Measurements from ENCODE around the gene MTUS2. TPM values are rescaled to one million over a fixed set of nuclear protein-coding genes. Genes with fewer than 3 reads are reported as not detected.

Gene MTUS2
- total RNA-seq, 1 donor from 2014 or later: not detected

DNA sequence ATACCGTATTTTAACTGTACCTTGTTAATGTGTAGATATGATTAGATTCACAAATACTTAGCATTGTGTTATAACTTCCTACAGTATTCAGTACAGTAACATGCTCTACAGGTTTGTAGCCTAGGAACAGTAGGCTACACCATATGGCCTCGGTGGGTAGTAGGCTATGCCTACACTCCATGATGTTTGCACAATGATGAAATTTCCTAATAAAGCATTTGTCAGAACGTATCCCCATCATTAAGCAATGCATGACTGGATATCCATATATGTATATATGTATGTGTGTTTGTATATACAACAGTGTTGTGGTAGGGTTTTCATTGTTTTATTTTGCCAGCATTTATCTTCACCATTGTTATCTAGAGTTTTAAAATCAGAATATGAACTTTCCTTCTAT lies 655.9 kb downstream of the MTUS2 start:
- DNase-seq (ENCODE audit: low spot score): no peak

DNA sequence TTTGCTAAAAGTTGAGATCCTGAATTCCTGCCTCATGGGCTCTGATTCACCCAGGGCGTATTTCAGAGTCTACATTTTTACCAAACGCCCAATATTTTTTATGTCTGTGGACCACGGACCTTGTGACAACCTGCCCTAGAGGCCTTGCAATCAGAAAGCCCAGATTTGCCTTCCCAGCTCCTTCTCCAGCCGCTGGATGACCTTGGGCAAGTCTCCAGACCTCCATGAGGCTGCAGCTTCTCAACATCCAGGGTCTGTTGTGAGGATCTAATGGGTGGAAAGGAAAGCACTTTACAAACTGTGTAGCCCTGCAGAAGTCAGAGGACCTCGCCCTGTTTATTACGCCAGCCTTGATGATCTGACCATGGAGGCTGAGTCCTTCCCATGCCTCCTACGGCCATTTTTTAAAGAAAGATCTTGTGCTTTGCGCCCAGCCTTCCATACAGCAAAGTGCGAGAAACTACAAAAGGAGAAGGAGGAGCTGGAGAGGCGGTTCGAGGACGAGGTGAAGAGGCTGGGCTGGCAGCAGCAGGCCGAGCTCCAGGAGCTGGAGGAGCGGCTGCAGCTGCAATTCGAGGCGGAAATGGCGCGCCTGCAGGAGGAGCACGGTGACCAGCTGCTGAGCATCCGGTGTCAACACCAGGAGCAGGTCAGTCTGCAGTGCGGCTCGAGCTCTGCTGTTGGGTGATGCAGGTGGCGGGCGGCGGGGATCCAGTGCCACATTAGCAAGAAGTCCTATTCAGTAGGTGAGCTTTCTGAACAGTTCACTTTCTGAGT lies 659.8 kb downstream of the MTUS2 start:
- DNase-seq (ENCODE audit: low spot score): no peak

DNA sequence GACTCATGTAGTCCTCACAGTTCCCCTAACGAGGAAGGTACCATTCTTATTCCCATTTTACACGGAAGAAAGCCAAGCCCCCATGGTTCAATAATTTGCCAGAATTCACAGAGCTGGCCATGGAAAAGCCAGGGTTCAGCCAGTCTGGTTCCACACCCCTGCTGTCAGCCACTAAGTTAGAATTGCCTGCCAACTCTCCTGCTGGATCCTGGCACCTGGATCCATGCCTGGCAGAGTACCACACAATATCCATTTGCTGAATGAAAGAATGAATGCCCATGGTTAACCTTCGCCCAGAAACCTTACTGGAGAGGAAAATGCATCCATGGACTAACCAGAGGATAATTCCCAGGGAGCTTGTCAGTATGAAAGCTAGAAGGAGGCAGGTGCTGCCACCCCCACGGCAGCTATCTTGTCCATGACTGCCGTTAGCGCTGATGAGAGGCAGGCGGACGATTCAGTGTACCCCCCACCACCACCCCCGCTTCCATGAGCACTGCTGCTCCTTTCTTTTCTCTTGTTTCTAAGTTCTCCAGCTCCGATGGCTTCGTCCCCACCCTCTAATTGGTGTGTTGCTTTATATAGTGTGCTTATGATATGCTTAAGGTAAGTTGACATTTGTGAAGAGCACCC lies 660.9 kb downstream of the MTUS2 start:
- DNase-seq (ENCODE audit: low spot score): no peak

DNA sequence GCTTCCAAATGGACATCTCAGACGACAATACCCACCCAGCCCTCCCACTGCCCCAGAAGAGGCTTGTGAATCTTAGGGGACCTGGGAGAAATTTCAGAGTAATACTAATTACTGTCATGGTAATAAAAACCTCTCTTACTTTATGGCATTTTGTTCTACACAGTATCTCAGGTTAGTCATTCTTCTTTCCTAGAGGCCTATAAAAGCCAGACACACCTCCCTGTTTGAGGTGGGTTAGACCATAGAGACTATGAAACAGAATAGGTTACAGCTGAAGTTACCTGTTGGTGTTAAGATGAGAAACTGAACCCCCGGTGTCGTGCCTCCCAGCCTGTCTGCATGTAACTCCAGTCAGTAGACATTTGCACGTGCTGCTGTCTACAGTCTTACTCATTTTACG lies 661.5 kb downstream of the MTUS2 start:
- DNase-seq (ENCODE audit: low spot score): peak; percentile 18

DNA sequence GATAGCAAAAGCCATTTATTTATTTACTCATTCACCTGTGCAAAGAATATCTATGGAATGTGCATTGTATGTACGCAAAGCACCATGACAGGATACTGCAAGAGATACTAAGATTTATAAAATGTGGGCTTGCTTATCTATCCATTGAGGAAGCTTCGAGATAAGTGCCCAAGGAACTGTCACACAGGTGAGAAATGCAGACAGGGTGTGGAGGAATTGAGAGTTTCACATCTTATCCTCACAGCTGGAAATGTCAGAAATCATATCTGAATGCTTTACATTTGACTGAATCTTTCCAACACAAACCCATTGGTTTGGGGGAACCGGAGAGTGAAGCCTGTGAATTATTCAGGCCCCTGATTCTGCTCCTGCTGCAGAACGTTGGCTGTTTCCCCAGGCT lies 662.4 kb downstream of the MTUS2 start:
- no peak for DNase-seq (ENCODE audit: low spot score)

DNA sequence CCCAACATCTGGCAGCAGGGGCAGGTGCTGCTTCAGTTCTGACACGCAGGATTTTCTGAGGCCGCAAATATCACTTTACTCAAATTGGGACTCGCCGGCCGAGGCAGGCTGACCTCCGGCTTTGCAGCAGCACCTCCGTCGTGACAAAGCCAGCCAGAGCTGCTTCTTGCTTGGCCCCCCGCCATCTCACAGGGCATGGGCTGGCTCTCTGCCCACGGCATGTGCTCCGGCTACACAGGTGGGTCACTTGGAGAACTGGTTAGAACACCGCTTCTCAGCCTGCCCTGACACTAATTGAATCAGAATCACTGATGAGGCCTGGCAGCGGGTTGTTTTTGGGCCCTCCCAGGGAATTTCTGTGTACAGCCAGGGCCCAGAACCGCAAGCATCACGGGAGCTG lies 663.1 kb downstream of the MTUS2 start:
- peak; percentile 75 for DNase-seq (ENCODE audit: low spot score)

DNA sequence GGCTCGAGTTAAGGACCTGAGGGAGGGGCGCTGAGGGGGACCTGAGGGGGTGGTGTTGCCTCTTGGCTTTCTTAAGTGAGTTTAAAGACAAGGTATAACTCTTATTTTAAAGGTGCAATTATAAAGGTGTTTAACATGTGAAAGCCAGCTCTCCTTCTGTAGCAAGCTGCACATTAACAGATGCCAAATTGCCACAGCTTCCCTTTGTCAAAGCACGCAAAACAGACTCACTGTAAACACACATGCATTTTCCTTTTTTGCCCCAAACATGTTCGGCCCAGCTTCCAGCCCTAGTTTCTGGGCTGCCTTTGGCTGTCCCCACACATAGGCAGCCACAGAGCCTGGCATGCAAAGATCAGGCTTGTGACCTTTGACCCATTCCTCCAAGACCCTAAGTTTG lies 663.5 kb downstream of the MTUS2 start:
- no peak for DNase-seq (ENCODE audit: low spot score)

DNA sequence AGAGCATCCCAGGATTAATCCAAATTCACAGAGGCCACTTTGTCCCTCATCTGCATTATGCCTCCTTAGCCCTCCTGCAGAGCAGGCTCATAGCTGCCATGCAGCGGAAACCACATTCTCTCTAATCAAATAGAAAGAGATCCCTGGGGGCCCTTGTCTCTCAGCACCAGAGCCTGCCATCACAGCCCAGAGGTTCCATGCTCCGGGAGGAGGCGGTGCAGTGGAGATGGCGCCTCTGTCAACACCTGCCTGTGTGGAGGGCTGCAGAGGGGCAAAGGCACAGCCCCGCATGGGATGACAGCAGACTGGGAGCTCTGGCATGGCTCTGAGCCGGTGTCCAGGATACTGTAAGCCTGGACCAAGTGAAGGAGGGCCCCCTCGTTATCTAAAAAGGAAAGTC lies 664.1 kb downstream of the MTUS2 start:
- peak; percentile 64 for DNase-seq (ENCODE audit: low spot score)

DNA sequence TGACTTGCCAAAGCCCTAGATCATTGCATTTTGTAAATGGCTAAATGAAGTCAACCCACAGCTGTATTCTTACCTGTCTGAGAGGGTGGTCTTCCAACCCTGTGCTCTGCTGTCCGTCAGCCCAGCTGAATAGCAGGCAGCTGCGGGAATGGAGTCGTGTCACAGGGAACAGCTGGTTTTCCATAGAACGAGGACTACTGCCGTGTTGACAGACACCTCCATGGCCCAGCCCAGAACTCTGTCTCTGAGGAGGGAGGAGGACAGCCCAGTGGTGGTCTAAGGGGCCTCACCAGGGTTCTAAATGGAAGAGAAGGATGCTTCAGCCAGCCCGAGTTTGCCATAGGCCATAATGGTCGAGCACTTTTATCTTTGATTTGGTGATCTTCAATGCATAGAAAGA lies 664.7 kb downstream of the MTUS2 start:
- peak; percentile 78 for DNase-seq (ENCODE audit: low spot score)

DNA sequence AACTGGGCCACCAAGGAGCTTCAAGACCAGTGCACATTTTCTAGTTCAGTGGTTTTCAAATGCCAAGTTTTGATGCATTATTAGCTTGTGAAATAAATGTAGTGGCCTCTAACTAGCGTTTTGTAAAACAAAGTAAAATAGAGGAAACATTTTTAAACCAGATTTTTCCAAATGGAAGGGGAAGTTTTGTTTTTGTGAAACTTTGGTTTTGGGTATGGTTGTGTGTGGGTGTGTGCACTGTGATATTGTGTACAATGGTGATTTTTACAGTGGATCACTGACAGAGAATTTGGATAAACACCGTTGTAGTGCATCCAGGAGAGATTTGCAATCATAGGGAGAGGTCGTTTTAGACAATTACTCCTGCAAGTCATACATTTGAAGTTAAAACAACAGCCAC lies 666.4 kb downstream of the MTUS2 start:
- DNase-seq (ENCODE audit: low spot score): no peak

DNA sequence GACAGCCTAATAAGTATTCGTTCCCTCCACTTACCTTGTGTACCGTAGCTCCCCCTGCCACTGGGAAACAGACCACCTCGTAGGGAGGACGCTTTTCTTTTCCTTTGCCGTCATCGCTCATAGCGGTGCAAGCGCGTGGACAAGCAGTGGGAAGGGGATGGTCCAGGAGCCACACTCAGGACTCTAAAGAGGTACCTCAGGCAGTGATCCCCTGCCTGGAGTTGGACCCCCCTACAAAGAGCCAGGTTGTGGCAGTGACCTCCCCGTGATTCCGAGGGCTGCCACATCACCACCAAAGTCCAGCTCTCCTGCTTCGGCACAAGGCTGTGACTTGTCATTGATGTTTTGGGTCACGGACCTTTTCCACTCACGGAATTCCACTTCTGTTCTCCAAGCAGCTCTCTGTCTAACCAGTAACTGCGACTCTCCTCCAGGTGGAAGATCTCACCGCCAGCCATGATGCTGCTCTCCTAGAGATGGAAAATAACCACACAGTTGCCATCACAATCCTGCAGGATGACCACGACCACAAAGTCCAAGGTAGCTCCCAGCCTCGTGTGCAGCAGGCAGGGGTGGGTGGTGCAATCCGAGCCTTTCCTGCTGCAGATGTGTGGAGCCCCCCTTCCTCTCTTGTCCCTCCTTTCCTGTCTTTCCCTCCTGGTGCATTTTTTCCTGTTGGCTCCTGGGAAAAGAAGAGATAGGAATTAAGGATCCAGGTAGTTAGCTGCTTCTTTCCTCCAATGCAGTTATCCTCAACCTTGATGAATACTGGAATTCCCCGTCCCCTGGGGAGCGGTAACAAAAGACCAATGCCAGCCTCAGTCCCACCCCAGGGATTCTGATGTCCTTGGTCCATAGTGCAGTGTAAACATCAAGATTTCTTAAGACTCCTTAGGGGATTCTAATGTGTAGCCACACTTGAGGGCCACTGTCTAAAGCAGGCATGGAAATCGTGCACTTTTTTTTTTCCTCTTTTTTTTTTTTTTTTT lies 667.6 kb downstream of the MTUS2 start:
- peak; percentile 68 for DNase-seq (ENCODE audit: low spot score)

DNA sequence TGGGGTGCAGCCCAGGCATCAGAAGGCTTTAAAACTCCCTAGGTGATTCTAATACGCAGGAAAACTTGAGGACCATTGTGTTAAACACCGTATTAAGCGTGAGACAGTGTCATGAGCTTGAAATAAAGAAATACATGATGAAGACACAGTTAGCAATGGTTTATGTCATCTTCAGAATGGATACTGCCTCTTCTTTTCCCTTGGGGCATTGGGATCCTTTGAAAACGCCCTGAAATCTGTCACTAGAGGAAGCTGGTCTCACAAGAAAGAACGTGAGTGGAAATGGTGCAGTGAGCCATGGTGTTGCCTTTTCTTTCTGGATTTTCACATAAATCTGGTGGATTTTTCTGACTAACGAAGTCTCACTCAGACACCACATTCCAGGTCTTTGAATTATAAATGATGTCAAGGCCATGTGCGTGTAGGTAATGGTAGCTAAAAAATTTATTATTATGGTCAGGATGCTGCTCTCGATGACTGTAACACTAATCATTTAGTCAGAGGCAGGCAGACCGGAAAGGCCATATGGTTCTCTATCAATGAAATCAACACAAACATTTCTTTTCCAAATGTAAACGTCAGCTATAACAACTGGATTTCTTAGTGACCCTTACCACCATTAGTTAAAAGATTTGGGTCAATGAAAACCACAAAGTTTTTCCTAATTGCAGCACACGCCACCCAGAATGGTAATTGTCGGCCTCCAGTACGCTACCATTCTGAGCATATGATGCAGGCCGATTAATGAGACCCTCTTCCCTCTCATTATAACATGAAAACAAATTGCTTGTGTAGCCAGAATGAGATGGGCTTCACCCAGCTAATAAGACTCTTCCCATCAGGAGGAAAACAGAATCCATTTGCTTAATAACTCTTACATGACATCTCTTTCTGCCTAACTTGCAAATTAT lies 669.8 kb downstream of the MTUS2 start:
- DNase-seq (ENCODE audit: low spot score): no peak

DNA sequence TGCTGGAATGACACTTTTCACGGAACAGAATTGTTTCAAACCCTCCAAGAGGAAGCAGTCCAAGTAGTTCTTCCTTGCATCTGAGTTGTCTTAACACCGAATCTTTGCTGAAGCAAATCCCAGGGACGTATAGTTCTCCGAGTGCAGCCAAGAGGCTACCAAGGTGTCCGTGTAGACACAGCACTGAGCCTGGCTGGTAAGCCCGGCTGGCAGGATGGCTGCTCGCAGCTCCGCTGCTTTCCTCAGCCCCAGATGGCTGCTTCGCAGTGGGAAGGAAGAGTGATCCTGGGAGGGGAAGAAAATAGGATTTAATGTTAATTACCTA lies 670.4 kb downstream of the MTUS2 start:
- no peak for DNase-seq (ENCODE audit: low spot score)

DNA sequence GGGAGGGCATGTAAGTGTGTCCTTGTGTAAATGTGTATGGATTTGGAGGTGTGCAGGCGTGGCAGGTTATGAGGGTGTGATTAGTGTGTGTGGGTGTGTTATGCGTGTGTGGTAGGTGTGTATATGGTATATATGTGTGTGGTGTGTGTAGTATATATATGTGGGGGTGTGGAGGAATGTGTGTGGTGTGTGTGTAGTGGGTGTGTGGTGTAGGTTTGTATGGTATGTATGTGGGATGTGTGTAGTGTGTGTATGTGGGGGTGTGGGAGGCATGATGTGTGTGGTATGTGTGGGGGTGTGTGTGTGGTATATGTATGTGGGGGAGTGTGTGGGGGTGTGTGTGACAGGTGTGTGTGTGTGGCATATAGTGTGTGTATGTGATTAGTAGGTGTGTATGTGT lies 671.1 kb downstream of the MTUS2 start:
- no peak for DNase-seq (ENCODE audit: low spot score)

DNA sequence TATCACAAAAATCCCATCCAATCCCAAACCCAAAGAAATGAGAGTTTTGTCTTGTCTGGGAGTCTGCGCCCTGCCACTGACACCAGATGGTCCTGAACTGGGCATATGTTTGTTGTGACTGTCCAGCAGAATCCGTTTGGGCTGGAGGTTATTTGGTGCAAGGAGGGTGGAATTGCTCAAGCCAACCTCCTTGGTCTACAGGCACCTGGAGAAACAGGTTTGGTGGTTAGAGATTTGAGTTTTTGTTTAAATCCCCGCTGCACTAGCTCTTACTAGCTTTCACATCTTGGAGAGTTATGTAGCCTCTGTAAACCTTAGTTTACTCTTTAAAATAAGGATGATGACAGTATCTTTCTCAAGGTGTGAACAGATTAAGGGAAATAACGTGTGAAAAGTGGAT lies 673.7 kb downstream of the MTUS2 start:
- DNase-seq (ENCODE audit: low spot score): no peak

DNA sequence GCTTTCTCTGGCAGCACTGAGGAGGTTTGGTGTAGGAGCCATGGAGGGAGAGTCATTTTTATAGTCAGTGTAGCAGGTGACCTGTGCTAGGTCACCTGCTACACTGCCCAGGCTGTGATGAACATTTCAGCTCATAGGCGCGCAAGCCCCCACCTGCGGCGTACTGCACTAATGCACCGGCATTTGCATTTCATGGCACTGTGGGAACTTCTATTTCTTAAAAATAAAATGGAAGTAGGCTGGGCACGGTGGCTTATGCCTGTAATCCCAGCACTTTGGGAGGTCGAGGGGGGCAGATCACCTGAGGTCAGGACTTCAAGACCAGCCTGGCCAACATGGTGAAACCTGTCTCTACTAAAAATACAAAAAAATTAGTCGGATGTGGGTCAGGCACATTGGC lies 674.4 kb downstream of the MTUS2 start:
- DNase-seq (ENCODE audit: low spot score): no peak

DNA sequence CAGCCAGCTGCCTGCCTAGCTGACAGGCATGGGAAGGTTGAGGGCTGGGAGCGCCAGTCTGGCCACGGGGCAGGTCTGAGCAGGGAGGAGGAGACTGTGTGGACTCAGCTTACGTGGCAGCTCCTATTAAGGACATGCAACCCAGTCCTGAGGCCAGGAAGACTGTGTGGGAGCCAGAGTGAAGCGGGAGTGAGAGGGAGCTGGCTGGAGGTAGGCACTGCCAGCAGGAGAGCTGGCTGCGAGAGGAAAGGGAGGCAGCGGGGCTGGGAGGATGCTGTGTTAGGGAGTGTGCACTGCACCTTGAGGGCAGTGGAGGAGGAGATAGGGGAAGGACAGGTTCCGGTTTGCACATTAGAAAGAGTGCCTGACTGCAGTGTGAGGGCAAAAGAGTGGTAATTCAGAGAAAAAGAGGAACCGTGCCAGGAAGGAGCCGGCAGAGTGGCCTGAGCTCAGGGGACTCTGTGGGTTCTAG lies 676.1 kb downstream of the MTUS2 start:
- peak; percentile 85 for DNase-seq (ENCODE audit: low spot score)

DNA sequence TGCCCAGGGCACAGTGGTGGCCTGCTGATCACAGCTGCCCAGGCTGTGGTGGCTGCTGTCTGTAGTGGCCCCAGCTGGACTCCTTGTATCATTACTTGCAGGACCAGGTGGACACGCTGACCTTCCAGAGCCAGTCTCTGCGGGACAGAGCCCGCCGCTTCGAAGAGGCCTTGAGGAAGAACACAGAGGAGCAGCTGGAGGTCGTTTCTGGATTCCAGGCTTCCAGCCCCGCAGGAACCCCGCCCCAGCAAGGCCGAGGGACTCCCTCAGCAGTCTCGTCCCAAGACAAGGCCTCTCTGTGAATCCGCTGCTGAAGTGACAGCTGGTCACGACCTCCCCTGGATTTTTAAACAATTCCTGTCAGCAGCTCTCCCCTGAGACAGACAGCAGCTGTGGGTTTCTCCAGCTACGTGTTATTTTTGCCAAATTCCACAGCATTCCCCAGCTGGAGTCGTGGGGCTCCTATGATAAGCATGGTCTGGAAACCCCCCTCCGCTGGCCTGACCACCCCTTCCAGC lies 677.1 kb downstream of the MTUS2 start:
- DNase-seq (ENCODE audit: low spot score): peak; percentile 59

DNA sequence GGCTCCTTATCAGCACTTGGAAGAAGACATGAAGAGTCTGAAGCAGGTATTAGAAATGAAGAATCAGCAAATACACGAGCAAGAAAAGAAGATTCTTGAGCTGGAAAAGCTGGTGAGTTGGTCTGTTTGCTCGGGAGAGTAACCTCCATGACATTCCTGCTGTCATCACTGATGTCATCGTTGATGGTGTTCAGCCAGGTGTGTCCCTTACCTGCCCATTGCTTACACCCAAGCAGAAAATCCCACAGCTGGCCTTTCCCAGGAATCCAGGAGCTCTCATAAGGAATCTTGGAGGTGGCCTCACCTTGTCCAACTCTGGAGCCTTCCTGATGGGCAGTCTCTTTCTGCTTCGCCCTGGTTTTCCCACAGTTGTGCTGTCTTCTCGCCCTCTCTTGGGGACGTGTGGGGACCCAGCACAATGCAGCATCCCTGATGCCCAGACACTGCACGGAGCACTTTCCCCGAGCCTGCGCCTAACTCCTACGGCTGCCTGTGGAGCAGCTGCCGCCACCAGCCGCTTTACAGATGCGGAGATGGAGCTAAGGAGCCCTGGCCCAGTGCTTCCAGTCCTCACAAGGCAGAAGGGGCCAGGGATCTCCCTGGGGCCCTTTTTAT lies 678.4 kb downstream of the MTUS2 start:
- peak; percentile 87 for DNase-seq (ENCODE audit: low spot score)

DNA sequence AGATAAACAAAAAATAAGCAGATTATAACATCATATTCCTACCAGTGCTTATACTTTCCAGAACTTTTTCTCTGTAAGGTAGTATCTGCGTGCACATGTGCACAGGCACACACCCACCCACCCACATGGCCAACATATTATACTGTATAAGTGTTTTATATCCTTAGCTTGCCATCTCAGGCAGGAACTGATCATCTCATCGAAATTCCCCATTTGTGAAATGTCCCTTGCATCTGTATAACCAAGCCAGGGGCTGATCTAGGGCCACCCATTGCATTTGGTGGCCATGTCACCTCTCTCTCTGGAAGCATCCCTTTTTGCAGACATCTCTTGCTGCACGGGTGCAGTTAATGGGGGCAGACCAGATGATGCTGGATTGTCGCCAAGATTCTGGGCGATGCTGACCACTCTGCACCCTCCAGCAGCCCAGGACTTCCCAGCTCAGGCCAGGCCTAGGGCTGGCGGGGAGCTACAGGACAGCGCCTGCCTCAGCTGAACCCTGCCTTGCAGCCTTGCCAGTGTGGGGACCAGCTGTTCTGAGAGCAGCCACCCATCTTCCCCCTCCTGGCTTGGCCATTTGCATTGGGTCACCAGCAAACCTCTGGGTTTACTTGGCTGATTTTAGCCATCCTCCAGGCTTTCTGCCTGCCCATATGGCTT lies 679.5 kb downstream of the MTUS2 start:
- DNase-seq (ENCODE audit: low spot score): peak; percentile 85
